HG03571 (cell line): Measurements from ENCODE around the gene C4BPA.

Experiments used
- ATAC-seq: cut with Tn5 transposase; IDR thresholded peaks from one replicate; pipeline ENCODE4 v1.9.1; 2021; ENCODE audit not compliant: unreplicated experiment

The C4BPA gene

GRCh38 chr1:207077012-207077411, 27.0 kb upstream of the C4BPA start:
- ATAC-seq: no peak

GRCh38 chr1:207077470-207078377, 26.3 kb upstream of the C4BPA start:
- no peak for ATAC-seq

- no peak for ATAC-seq
Measured at GRCh38 chr1:207078578-207079132, 25.4 kb upstream of the C4BPA start.

DNA sequence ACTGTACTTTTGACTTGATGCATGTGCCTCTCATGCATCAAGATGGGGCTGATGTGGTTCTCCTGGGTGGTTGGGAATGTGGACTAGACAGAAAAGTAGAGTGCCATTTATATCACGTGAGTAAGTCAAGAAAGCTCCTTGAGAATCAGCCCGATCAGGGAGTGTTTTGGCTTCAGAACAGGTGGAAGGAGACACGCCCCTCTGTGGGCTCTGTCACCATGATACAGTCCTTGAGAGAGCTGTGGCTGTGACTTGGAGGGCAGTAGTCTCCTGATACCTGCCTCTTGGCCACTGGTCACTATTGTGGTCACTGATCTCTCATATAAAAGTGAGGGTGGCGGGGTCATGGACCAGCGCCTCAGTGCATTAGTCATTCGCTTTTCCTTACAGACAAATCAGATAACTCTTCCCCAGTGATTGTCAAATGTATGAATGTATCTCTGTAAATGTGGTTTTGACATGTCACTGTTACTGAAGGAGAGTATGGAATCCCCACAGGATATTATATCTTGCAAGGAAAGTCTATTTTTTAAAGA, 24.3 kb upstream of the C4BPA start:
- ATAC-seq: no peak

GRCh38 chr1:207081088-207081487, 22.9 kb upstream of the C4BPA start:
- ATAC-seq: no peak

DNA sequence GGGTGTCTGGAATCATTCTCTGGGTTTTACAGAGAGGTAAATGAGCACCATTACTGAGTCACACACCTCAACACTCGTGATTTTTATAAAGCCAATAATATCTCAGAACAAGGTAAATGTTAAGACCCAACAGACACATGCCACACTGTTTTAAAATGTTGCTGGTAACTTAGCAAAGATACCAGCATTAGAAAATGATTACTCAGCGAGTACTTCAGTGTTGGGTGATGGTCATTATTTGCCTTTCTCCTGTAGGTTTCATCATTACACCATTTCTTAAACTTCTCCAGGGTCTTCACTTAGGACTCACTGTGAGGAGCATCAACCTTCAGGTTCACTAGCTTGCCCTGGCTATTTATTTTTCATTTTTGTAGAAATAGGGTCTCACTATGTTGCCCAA, 22.2 kb upstream of the C4BPA start:
- no peak for ATAC-seq

DNA sequence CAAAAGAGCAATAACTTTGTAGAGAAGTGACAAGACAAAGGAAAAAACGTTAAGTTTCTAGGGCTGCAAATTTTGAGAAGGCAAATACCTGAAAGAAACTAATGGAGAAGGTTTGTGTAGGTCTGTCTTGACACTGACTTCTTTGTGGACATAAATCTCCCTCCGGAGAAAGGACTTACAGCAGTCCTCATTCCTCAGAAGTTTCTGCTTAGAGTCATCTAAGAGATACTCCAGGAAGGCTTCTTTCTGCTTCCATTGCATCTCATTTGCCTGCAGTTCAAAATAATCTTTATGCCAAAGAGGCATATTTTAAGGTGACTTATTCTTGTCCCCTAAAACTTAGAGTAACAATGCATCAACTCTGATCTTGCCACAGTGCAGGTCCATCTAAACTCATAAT, 19.8 kb upstream of the C4BPA start:
- no peak for ATAC-seq

- ATAC-seq: peak; percentile 55
Measured at GRCh38 chr1:207084701-207085180, 19.3 kb upstream of the C4BPA start.

- no peak for ATAC-seq
Measured at GRCh38 chr1:207085887-207086286, 18.1 kb upstream of the C4BPA start.

DNA sequence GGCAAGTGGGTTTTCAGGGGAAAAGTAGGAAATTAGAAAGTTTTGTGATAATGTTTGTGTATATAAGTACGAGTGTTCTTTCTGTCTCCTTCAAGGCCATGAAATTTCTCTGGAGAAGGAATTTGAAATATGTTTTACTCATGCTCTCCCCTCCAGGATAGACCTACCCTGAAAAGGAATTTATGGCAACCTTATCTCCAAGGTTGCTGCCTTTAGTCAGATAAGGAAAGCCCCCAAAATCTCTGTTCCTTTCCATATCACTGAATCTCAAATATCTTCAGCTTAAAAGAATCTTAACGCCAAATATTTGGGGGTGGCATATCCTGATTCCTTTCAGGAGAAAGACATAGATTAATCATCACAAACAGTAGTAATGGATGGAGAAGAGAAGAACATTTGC, 15.9 kb upstream of the C4BPA start:
- no peak for ATAC-seq

GRCh38 chr1:207088701-207089626, 15.1 kb upstream of the C4BPA start, which contains the start of gene C4BPB:
TSS of gene C4BPB (plus strand) at chr1:207088860. CDS start at chr1:207089532, 672 bp downstream.
- ATAC-seq: no peak

GRCh38 chr1:207089627-207090355, 14.2 kb upstream of the C4BPA start:
- no peak for ATAC-seq

- no peak for ATAC-seq
Measured at GRCh38 chr1:207091200-207091908, 12.7 kb upstream of the C4BPA start.

- ATAC-seq: no peak
Measured at GRCh38 chr1:207093944-207094343, 10.1 kb upstream of the C4BPA start.

GRCh38 chr1:207097871-207098324, 6.1 kb upstream of the C4BPA start:
- ATAC-seq: peak; percentile 62

- no peak for ATAC-seq
Measured at GRCh38 chr1:207101720-207102119, 2.3 kb upstream of the C4BPA start.

GRCh38 chr1:207102146-207102545, 1.9 kb upstream of the C4BPA start:
- ATAC-seq: no peak

- ATAC-seq: no peak
Measured at GRCh38 chr1:207102659-207103058, 1.4 kb upstream of the C4BPA start.

- no peak for ATAC-seq
Measured at GRCh38 chr1:207109004-207109403, 5.0 kb downstream of the C4BPA start.
